Omental fat pad (tissue), 4 donors: ENCODE results near the gene SLC6A3. TPM values are rescaled to one million over a fixed set of nuclear protein-coding genes. Genes with fewer than 3 reads are reported as not detected.
A peak's percentile ranks its signal among the peaks of the same experiment; 100 is the strongest.

ENCODE experiments used
- ATAC-seq: fragments of 150-250 bp; one replicate; pipeline ENCODE4 v1.9.1; 2016; ENCODE audit warnings: mild to moderate bottlenecking, moderate library complexity; ENCODE audit not compliant: low FRiP score
- DNase-seq: peaks from one replicate; pipeline ENCODE4 v3.0.0-alpha.2; 2019; ENCODE audit warnings: low spot score
- CTCF ChIP-seq, 3 donors: fragments of 450-650 bp; IDR thresholded peaks; one replicate each; pipeline ENCODE4 v1.5.1; 2016 to 2017; ENCODE audit warnings: antibody characterized with exemption in 3 of 3, mild to moderate bottlenecking in 3 of 3, moderate library complexity in 2 of 3
- total RNA-seq, 4 donors: library from RNA; depleted of rRNA; stranded (reverse); fragments of >200 nt; gene quantifications; one replicate each; pipeline ENCODE4 v1.1.0, GENCODE V29; 2016

Gene SLC6A3
- total RNA-seq, 4 donors from 2014 or later = 0.32 to 1.2 (median 0.55) TPM

- no peak for TF ChIP-seq CTCF (IDR thresholded peaks at IDR 0.05)
- no peak for ATAC-seq
- DNase-seq = no peak
Measured at GRCh38 chr5:1449081-1449630, 3.9 kb upstream of the SLC6A3 start.

- no peak for DNase-seq
- TF ChIP-seq CTCF (IDR thresholded peaks at IDR 0.05) = no peak
- ATAC-seq = no peak
Measured at GRCh38 chr5:1448511-1449011, 3.3 kb upstream of the SLC6A3 start.

- ATAC-seq (no peak), DNase-seq (no peak)
- TF ChIP-seq CTCF (IDR thresholded peaks at IDR 0.05) = no peak
Measured at GRCh38 chr5:1447671-1448361, 2.6 kb upstream of the SLC6A3 start.

GRCh38 chr5:1446602-1447343 is 1.5 kb upstream of the SLC6A3 start:
- DNase-seq (no peak), ATAC-seq (no peak)
- no peak for TF ChIP-seq CTCF (IDR thresholded peaks at IDR 0.05)

GRCh38 chr5:1445689-1446601 is 705 bp upstream of the SLC6A3 start:
- DNase-seq = no peak
- TF ChIP-seq CTCF (IDR thresholded peaks at IDR 0.05) = no peak
- ATAC-seq = peak; percentile 34

- ATAC-seq (peak; percentile 8), DNase-seq (no peak)
- TF ChIP-seq CTCF (IDR thresholded peaks at IDR 0.05) = no peak
Measured at GRCh38 chr5:1444361-1445189, 665 bp downstream of the SLC6A3 start.
